HFF-Myc (cell line): ENCODE measurements around the gene ANKRD66.

ENCODE experiments used
- DNase-seq: peaks from one replicate; pipeline ENCODE4 v3.0.0-alpha.2; 2011; ENCODE audit warnings: low read depth; ENCODE audit errors: extremely low read depth
- H3K4me3 ChIP-seq: replicated peaks from 2 replicates; pipeline ENCODE4 v1.5.1; 2011; ENCODE audit warnings: low read depth, mild to moderate bottlenecking, control low read depth, low read length
- CTCF ChIP-seq: IDR thresholded peaks from 2 replicates; pipeline ENCODE4 v1.5.1; 2012; ENCODE audit warnings: mild to moderate bottlenecking, low read depth, low read length, control low read depth; ENCODE audit errors: missing control alignments

The ANKRD66 gene

GRCh38 chr6:46749731-46750130 lies 3.0 kb downstream of the ANKRD66 start:
- no peak overlapping the region for H3K4me3 ChIP-seq
- TF ChIP-seq CTCF, result no peak

GRCh38 chr6:46751658-46752057 lies 4.9 kb downstream of the ANKRD66 start:
- H3K4me3 ChIP-seq, result no peak overlapping the region
- no peak for DNase-seq
- no peak for TF ChIP-seq CTCF

More at GRCh38 chr6:46749731-46750130, 3.0 kb downstream of the ANKRD66 start:
- no peak for DNase-seq

- H3K4me3 ChIP-seq, result no peak overlapping the region
- TF ChIP-seq CTCF, result no peak
- no peak for DNase-seq
Measured at GRCh38 chr6:46755865-46756264, 9.1 kb downstream of the ANKRD66 start.

- no peak for DNase-seq
- no peak for TF ChIP-seq CTCF
Measured at GRCh38 chr6:46756469-46757213, 9.9 kb downstream of the ANKRD66 start.

GRCh38 chr6:46757214-46757596 lies 10.5 kb downstream of the ANKRD66 start:
- H3K4me3 ChIP-seq, result no peak overlapping the region
- no peak for DNase-seq
- no peak for TF ChIP-seq CTCF

More at GRCh38 chr6:46756469-46757213, 9.9 kb downstream of the ANKRD66 start:
- no peak overlapping the region for H3K4me3 ChIP-seq

GRCh38 chr6:46758960-46759753 lies 12.4 kb downstream of the ANKRD66 start:
- no peak for TF ChIP-seq CTCF
- H3K4me3 ChIP-seq, result no peak overlapping the region
- DNase-seq, result no peak
